AG08395 (cell line): Measurements from ENCODE around the gene PPA1.
"Not testable (repeated sequence)": the region's sequence is repeated elsewhere in the genome, so short reads cannot be mapped to it uniquely, and the experiment has no call there.

Experiments used
- DNase-seq: peaks from one replicate; pipeline ENCODE4 v3.0.0; 2012; ENCODE audit warnings: mixed read lengths, low spot score

Gene PPA1

DNA sequence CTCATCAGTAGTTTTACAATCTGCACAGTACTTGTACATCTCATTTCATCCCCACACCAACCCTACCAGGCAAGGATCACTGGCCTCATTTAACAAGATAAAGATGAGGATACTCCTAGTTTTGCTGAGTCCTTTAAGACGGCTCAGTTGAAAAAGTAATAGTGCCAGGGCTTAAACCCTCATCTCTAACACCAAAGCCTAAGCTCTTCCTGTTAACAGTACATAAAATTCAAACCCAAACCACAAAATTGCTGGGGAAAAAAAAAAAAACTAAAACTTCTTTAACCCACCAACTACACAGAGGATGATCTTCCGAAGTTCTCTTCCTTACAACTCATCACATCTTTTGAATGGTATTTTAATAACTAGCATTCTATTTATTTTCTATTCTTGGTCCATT is 64.2 kb downstream of the PPA1 start:
- no peak for DNase-seq

DNA sequence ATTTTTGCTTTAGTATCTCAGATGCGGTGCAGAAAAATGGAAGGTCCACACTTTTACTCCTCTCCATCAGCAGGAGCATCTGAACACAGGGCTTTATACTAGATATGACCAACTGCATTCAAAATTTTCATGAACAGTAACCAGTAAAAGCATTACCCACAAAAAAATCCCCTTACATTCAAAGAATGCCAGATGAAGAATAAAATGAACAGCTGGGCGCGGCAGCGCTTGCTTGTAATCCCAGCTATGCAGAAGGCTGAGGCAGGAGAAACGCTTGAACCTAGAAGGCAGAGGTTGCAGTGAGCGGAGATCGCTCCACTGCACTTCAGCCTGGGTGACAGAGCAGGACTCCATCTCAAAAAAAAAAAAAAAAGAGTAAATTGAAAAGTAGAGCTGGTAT is 66.0 kb downstream of the PPA1 start:
- no peak for DNase-seq

DNA sequence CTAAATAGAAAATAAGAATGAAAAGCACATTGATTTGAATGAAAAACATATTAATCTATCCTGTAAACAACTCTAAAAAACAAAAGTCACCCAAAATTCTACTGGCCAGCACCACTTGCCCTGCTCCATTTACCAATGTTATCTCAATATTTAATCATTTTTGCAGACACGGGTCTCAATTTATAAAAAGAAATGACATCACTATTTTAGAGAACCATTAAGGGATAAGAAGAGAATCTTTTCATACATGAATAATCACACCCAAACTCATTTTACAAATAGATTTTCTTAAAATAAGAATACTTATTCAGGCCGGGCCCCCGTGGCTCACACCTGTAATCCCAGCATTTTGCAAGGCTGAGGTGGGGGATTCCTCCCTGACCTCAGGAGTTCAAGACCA is 66.8 kb downstream of the PPA1 start:
- no peak for DNase-seq

DNA sequence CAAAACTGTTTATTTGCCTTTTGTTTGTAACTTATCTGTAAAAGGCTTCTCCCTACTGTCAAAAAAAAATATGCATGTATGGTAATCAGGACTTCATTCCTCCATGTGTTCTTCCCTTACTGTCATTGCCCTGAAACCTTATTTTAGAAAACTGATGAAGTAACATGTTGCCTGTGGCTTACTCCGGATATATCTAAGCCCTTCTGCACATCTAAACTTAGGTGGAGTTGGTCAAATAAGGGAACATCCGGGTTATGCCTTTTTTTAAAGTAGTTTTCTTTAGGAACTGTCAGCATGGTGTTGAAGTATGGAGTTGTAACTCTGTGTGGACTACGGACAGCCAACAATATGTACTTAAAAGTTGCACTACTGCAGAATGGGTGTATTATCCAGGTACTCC is 69.1 kb downstream of the PPA1 start:
- DNase-seq = no peak

DNA sequence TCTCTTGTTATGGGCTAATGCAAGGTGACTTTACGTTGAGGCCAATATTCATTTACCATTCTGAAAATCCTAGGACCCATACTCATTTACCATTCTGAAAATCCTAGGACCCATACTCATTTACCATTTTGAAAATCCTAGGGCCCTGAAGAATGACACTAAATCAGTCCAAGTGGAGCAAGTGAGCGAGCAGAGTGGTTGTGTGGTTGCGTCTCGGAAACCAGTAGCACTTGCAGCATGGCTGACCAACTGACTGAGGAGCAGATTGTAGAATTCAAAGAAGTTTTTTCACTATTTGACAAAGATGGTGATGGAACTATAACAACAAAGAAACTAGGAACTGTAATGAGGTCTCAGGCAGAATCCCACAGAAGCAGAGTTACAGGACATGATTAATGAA is 69.8 kb downstream of the PPA1 start:
- DNase-seq = no peak

DNA sequence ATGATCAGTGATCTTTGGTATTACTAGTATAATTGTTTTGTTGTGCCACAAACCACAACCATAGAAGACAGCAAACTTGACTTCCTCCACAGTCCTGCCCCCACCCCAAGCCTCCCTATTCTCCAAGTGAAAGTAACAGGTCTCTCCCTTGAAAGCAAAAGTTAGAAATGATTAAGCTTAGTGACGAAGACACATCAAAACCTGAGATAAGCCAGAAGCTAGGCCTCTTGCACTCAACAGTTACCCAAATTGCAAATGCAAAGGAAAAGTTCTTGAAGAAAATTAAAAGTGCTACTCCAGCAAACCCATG is 70.4 kb downstream of the PPA1 start:
- DNase-seq = no peak

DNA sequence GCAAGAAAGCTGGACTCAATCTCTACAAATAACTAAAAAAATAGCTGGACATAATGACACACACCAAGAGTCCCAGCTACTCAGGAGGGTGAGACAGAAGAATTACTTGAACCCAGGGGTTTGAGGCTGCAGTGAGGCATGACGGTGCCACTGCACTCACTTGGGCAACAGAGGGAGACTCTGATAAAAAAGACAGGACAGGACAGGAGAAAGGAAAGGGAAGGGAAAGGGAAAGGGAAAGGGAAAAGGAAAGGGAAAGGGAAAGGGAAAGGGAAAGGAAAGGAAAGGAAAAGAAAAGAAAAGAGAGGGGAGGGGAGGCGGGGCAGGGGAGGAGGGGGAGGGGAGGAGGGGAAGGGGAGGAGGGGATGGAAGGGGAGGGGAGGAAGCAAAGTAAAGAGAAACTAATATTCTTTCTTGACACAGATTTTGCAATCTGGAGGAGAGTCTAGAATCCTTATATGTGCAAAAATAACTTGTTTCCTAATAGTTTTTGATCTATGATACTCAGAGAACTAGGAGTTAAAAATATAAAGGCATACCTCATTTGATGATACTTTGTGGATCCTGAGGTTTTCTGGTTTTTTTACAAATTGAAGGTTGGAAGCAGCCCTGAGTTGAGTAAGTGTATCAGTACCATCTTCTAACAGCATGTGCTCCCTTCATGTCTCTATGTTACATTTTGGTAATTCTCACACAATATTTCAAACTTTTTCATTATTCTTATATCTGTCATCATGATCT is 70.9 kb downstream of the PPA1 start:
- DNase-seq = no peak

DNA sequence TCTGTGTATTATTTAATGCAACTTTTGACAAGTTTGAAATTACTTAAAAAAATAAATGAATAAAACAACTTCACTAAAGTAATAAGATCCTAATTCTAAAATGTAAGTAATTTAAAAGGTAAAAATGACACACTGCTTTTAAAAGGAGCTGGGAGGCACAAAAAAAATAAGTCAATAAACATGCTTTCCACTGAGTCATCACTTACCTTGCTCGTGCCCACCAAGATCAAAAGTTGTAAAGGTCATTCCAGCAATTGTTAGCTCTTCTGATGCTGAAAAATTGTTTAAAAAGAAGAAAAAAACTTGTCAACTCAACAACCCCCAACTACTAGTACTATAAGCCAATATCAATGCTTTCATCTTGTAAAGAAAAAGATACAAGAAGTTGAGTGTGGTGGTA is 72.4 kb downstream of the PPA1 start:
- DNase-seq = no peak

DNA sequence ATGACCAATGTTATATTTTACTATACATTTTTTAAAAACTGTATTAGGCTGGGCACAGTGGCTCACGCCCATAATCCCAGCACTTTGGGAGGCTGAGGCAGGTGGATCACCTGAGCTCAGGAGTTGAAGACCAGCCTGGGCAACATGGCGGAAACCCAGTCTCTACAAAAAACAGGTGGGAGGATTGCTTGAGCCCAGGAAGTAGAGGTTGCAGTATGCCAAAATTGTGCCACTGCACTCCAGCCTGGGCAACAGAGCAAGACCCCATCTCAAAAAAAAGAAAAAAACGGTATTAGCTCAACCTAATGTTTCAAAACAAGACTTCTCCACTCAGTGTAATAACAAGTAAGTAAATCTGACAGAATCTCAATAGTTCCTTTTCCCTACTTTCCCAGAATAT is 73.9 kb downstream of the PPA1 start:
- not testable (repeated sequence) for DNase-seq

DNA sequence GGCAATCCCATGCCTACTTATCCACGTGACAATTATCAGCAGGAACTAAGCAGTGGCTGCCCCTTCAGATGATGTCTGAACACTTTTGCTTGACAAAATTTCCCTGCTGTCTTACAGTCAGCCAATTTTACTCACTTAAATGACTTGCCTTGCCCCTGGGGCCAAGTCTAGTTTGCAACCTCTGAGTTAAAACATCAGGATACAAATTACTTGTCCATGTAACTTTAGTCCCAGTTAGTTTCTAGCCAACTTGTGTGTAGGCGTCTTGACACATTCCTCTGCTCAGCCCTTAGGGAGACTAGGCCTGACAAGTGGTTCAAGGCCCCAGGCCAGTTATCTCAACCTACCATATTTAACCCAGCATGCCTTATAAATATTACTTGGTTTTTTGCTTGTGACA is 75.1 kb downstream of the PPA1 start:
- DNase-seq = no peak

DNA sequence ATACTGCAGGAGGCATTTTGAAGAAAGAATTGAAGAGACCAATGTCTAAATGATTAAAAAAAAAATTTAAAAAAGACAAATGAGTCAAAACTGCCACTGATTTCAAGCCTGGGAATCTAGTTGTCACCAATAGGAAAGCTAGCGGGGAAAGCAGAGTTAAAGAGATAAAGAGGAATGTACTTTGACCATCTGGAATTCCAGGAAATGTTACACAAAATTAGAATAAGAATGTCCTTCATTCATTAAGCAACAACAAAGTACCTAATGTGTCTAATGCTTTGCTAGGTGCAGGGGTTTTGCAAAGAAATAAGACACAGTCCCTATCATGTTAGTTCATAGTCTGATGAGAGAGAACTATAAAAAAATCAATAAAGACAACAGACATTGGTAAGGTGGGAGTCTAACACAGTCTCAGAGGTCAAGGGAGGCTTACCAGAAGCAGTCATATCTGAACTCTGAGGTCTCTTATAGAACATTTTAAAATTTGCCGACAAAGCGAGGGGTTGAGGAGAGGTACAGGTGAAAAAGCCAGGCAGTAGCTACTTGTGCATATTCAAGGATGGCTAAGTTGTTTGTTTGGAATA is 77.9 kb downstream of the PPA1 start:
- no peak for DNase-seq
